Smooth muscle cell (in vitro differentiated cells): ENCODE data around the gene KCNQ2. TPM values are rescaled to one million over a fixed set of nuclear protein-coding genes. Genes with fewer than 3 reads are reported as not detected.

ENCODE experiments used
- DNase-seq: peaks from one replicate; lab custom pipeline; 2025; ENCODE audit not compliant: unreplicated experiment; lab: John Stamatoyannopoulos, UW
- H2AFZ ChIP-seq: fragments of 200-600 bp; sonication (generic); 2 replicates; pipeline ENCODE4 v1.6.0; 2016; ENCODE audit warnings: antibody characterized with exemption, low read depth, mild to moderate bottlenecking
- H3F3A ChIP-seq: fragments of 200-600 bp; sonication (generic); 2 replicates; pipeline ENCODE4 v1.6.0; 2017; ENCODE audit warnings: antibody characterized with exemption, low read depth
- H3K27ac ChIP-seq: fragments of 200-600 bp; sonication (generic); 2 replicates; pipeline ENCODE4 v1.5.1; 2016; ENCODE audit warnings: low read depth, mild to moderate bottlenecking
- H3K27me3 ChIP-seq: fragments of 200-600 bp; sonication (generic); 2 replicates; pipeline ENCODE4 v1.6.1; 2016; ENCODE audit warnings: low read depth, mild to moderate bottlenecking
- H3K36me3 ChIP-seq: fragments of 200-600 bp; sonication (generic); 2 replicates; pipeline ENCODE4 v1.5.1; 2016; ENCODE audit warnings: low read depth
- H3K4me1 ChIP-seq: fragments of 200-600 bp; sonication (generic); 2 replicates; pipeline ENCODE4 v1.5.1; 2016; ENCODE audit warnings: low read depth
- H3K4me2 ChIP-seq: fragments of 200-600 bp; sonication (generic); 2 replicates; pipeline ENCODE4 v1.6.0; 2016; ENCODE audit warnings: mild to moderate bottlenecking
- H3K4me3 ChIP-seq: fragments of 200-600 bp; sonication (generic); 2 replicates; pipeline ENCODE4 v1.5.1; 2016; ENCODE audit warnings: mild to moderate bottlenecking
- H3K79me2 ChIP-seq: fragments of 200-600 bp; sonication (generic); 2 replicates; pipeline ENCODE4 v1.6.0; 2016; ENCODE audit warnings: low read depth, mild to moderate bottlenecking
- H3K9ac ChIP-seq: fragments of 200-600 bp; sonication (generic); 2 replicates; pipeline ENCODE4 v1.6.0; 2016; ENCODE audit warnings: low read depth
- H3K9me3 ChIP-seq: fragments of 200-600 bp; sonication (generic); replicated peaks from 2 replicates; pipeline ENCODE4 v1.5.1; 2016; ENCODE audit warnings: low read depth
- H4K20me1 ChIP-seq: fragments of 200-600 bp; sonication (generic); 2 replicates; pipeline ENCODE4 v1.6.0; 2016; ENCODE audit warnings: low read depth
- WGBS: methylation state at CpG from one replicate; pipeline ENCODE4 v1.1.7; 2016; ENCODE audit warnings: low lambda C conversion rate; 5-methylcytosine and 5-hydroxymethylcytosine counted together
- polyA plus RNA-seq: library from polyadenylated mRNA; unstranded; fragments of >200 nt; fragmentation: Nextera tagmentation; extraction: Ambion mirVana; gene quantifications from 2 replicates; pipeline ENCODE4 v1.2.1, GENCODE V29; 2016
- total RNA-seq: library from RNA; depleted of rRNA; stranded (reverse); fragments of >200 nt; gene quantifications from 2 replicates; pipeline ENCODE4 v1.2.3, GENCODE V29; 2014
- TF ChIP-seq, protein P1 (sequence below): fragments of 200-600 bp; sonication (generic); IDR thresholded peaks from 2 replicates; pipeline ENCODE4 v1.5.1; 2017; ENCODE audit warnings: borderline replicate concordance, mild to moderate bottlenecking, antibody characterized with exemption; ENCODE audit not compliant: insufficient read depth, poor library complexity, severe bottlenecking

Gene KCNQ2
- total and polyA plus RNA-seq, 2 experiments from 2014 or later, result 5.1 to 5.7 TPM

DNA sequence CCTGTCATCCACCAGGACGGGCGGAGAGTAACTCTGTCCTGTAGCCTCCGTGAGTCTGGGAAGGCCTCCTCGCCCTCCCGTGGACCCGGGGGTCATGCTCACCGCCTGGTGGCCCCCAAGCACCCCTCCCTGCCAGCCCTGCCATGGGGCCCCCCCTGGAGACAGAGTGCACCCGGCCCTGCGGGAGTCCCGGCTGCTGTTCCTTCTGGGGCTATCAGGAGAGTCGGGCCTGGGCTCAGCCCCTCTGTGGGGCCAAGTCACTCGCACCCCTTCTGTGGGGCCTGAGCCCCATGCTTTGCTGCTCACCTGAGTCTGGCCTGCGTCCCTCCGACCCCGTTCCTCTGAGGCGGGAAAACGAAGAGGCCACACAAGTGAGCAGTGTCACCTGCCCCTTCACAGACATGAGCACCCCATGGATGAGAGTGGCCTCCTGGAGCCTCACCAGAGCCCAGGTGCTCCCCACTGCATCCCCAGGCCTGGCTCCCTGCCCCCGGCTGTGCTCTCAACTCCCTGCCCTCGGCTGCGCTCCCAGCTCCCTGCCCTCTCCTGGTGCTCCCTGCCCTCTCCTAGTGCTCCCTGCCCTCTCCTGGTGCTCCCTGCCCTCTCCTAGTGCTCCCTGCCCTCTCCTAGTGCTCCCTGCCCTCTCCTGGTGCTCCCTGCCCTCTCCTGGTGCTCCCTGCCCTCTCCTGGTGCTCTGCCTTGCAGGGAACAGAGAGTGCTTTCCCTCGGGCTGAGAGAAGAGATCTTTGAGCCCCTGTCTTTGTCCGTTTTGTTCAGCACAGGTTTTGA lies 106.7 kb downstream of the KCNQ2 start:
- H3K9me3 ChIP-seq, result no peaks in the 10 kb centered on the region
- 88% methylated on average over 19 of the region's 22 CpGs for WGBS
- no peak overlapping the region for H2AFZ ChIP-seq
- H3K4me3 ChIP-seq, result no peak overlapping the region
- H3K79me2 ChIP-seq, result no peaks in the 10 kb centered on the region
- H3F3A ChIP-seq, result no peaks in the 10 kb centered on the region
- H3K4me1 ChIP-seq, result peaks cover 14% of the 10 kb centered on the region
- H3K27ac ChIP-seq, result no peak overlapping the region
- no peak for DNase-seq
- TF ChIP-seq, protein P1, sequence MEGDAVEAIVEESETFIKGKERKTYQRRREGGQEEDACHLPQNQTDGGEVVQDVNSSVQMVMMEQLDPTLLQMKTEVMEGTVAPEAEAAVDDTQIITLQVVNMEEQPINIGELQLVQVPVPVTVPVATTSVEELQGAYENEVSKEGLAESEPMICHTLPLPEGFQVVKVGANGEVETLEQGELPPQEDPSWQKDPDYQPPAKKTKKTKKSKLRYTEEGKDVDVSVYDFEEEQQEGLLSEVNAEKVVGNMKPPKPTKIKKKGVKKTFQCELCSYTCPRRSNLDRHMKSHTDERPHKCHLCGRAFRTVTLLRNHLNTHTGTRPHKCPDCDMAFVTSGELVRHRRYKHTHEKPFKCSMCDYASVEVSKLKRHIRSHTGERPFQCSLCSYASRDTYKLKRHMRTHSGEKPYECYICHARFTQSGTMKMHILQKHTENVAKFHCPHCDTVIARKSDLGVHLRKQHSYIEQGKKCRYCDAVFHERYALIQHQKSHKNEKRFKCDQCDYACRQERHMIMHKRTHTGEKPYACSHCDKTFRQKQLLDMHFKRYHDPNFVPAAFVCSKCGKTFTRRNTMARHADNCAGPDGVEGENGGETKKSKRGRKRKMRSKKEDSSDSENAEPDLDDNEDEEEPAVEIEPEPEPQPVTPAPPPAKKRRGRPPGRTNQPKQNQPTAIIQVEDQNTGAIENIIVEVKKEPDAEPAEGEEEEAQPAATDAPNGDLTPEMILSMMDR, result no peak
- no peak overlapping the region for H3K9ac ChIP-seq
- H3K27me3 ChIP-seq, result peaks cover 26% of the 10 kb centered on the region
- H4K20me1 ChIP-seq, result no peaks in the 10 kb centered on the region
- H3K4me2 ChIP-seq, result no peak overlapping the region
- no peaks in the 10 kb centered on the region for H3K36me3 ChIP-seq

DNA sequence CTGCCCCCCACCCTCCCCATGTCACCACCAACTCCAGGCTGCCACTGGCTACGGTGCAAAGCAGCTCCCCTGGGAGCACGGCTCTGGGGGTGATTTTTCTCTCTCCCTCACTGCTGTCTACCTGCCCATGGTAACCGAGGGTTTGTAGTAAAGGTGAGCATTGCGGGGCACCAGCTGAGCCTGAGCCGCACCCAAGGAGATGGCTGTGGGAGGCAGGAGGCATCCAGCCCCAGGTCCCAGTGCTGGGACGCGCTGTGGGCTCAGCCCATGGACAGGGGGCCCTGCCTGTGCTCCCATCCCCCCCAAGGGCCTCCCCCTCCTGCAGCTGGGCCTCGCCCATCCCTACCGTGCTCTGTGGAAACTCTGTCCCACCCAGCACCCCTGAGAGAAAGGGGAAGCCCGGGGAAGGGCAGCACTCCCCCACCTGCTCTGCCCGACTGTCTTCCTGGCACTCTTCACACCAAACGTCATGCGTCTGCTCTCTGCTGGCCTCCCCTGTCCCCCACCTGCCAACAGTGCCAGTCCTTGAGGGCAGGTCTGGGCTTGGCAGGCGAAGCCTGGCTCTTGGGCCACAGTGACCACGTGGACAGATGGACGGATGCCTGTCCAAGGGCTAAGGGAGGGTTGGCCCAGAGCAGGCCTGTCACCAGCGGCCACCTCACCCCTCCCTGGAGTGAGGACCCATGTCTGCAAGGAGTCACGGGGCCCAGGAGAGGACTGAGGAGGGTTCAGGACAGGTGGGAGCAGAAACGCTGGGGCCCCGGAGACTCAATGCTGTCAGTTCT lies 107.5 kb downstream of the KCNQ2 start:
- H3K27ac ChIP-seq, result no peak overlapping the region
- H3K36me3 ChIP-seq, result no peaks in the 10 kb centered on the region
- H2AFZ ChIP-seq, result no peak overlapping the region
- H3K79me2 ChIP-seq, result no peaks in the 10 kb centered on the region
- peaks cover 14% of the 10 kb centered on the region for H3K4me1 ChIP-seq
- no peak for DNase-seq
- TF ChIP-seq, protein P1, result no peak
- no peaks in the 10 kb centered on the region for H3F3A ChIP-seq
- H3K4me3 ChIP-seq, result no peak overlapping the region
- no peak overlapping the region for H3K9ac ChIP-seq
- H3K9me3 ChIP-seq, result no peaks in the 10 kb centered on the region
- no peaks in the 10 kb centered on the region for H4K20me1 ChIP-seq
- WGBS, result 81% methylated on average over 20 of the region's 20 CpGs
- peaks cover 34% of the 10 kb centered on the region for H3K27me3 ChIP-seq
- no peak overlapping the region for H3K4me2 ChIP-seq

DNA sequence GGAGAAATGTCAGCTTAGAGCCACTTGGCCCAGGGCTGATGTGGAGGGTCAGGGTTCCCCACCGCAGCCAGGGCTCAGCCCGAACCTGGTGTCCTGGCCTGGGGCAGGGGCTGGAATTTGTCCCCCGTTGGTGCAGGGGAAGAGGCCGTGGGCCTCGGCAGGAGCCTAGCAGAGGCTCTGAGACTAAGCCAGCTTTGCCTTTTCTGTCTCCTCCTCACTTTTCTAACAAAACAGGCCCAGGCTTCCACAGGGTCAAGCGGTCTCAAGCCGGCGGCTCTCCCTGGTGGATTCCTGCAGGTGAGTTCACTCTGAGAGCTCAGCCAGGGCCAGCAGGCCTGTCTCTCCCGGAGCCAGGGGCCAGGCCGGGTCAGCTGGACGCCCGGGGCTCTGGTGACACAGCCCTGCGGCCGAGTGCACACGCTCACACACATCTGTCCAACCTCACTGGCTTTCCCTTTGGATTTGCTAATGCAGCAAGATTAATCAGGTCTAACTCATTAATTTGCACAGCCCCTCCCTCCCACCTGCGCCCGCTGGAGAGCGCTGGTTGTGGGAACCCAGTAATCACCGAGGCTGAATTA lies 108.4 kb downstream of the KCNQ2 start:
- no peaks in the 10 kb centered on the region for H4K20me1 ChIP-seq
- no peaks in the 10 kb centered on the region for H3K79me2 ChIP-seq
- no peak for DNase-seq
- H2AFZ ChIP-seq, result no peak overlapping the region
- no peak overlapping the region for H3K27ac ChIP-seq
- TF ChIP-seq, protein P1, result no peak
- WGBS, result 93% methylated on average over 19 of the region's 19 CpGs
- H3F3A ChIP-seq, result no peaks in the 10 kb centered on the region
- no peaks in the 10 kb centered on the region for H3K36me3 ChIP-seq
- H3K4me2 ChIP-seq, result no peak overlapping the region
- no peak overlapping the region for H3K4me3 ChIP-seq
- peaks cover 14% of the 10 kb centered on the region for H3K4me1 ChIP-seq
- H3K27me3 ChIP-seq, result peaks cover 42% of the 10 kb centered on the region
- H3K9ac ChIP-seq, result no peak overlapping the region
- H3K9me3 ChIP-seq, result no peaks in the 10 kb centered on the region
